NCI-H1048 (cell line): Measurements from ENCODE around the gene MRPL20.

Experiments
- DNase-seq: peaks from one replicate; lab custom pipeline; 2025; lab: John Stamatoyannopoulos, UW

Gene MRPL20

DNA sequence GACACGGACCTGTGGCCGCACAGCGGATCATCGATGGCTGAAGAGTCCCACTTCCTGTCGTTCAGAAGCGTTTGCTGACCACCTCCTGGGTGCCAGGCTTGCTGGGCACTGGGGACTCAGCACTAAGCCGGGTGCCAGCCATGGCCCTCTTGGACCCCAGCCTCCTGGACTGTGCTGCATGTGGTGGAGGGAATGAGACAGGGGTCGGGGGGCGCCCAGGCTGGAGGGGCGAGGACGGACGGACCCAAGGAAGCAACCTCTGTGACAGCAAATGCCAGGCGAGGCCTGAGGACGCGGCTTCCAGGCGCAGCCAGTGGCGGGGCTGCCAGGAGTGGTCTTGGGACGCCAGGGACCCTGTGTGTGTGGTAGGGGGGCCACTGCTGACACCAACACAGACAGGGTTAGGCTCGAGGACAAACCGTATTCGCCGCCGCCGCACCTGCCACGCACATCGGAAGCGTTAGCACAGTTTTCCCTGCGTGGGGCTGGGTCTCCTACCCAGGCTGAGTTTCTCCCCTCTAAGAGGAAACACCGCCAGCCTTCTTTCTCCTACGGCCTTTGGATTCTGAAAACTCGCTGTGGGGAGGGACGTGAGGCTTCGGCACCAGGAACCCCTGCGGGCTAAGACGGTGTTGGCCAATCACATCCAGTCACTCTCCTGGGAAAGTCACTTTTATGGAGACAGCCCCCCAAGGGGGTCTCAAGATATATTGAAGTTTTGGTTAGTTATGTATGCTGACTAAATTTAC is 45.7 kb downstream of the MRPL20 start:
- no peak for DNase-seq

DNA sequence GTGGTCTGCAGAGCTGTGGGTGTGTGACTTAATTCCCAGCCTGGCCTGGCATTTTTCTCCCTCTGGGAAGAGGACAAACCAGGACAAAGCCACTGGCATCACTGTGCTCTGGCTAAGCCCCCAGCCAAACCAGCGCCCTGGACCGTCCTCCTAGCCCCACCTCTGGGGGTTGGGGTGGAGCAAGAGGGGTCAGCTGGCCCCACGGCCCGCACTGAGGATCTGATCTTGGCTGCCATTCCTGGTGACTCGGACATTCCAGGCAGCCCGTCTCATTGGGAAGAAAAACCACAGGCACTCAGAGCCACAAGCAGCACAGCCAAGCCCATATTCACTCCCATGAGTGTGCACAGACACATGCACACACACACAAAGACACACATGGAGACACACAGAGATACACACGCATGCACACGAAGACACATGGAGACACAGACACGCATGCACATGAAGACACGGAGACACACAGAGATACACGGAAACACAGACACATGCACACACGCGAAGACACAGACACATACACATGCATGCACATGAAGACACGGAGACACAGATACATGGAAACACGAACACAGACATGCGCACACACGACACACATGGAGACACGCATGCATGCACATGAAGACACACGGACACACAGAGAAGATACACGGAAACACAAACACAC is 46.5 kb downstream of the MRPL20 start:
- no peak for DNase-seq

- DNase-seq: no peak
Measured at GRCh38 chr1:1359664-1360468, 47.2 kb downstream of the MRPL20 start.

DNA sequence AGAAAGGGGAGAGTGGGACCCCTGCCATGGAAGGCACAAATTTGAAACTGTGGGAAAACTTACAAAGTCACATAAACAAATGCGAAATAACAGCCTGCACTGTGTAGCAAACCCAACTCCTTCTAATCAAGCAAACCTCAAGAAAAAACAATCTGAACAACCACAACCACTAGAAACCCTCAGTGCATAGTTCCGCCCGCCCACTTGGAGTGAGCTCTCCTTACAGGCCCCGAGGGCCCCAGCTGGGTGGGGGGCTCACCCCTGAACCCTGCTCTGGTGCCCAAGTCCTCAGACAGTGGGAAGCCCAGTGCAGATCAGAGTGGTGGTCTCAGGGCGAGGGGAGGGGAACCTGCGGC is 47.8 kb downstream of the MRPL20 start:
- no peak for DNase-seq

GRCh38 chr1:1358433-1359271 is 48.4 kb downstream of the MRPL20 start, which contains the start of gene MXRA8:
MXRA8 (minus strand) TSS chr1:1358555; CDS start chr1:1358504, 51 bp downstream.
- no peak for DNase-seq

DNA sequence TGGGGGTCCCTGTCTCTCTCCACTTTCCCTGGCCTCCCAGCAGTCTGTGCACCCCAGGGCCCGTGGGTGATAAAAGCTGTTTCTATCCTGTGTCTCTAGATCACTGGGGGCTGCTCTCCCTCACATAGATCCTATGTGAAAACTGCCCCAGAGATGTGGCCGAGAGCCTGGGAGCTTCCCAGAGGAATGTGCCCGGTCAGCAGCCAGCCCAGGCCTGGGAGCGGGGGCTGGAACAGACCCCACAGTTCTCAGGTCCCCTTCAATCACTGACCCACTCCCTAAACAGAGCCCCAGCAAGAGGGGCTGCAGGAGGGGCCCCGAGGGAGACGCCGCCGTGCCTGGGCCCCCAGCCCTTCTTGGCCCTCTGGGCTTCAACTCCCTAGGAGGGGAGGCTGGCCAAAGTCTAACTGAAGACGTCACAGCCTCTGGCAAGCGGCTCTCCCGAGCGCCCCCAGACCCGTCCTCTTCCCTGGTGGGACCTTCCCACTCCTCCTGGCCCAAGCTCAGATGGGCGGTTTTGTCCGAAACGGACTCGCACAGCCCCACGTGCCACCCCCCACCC is 49.1 kb downstream of the MRPL20 start:
- no peak for DNase-seq

- DNase-seq: no peak
Measured at GRCh38 chr1:1356796-1357401, 50.2 kb downstream of the MRPL20 start.

DNA sequence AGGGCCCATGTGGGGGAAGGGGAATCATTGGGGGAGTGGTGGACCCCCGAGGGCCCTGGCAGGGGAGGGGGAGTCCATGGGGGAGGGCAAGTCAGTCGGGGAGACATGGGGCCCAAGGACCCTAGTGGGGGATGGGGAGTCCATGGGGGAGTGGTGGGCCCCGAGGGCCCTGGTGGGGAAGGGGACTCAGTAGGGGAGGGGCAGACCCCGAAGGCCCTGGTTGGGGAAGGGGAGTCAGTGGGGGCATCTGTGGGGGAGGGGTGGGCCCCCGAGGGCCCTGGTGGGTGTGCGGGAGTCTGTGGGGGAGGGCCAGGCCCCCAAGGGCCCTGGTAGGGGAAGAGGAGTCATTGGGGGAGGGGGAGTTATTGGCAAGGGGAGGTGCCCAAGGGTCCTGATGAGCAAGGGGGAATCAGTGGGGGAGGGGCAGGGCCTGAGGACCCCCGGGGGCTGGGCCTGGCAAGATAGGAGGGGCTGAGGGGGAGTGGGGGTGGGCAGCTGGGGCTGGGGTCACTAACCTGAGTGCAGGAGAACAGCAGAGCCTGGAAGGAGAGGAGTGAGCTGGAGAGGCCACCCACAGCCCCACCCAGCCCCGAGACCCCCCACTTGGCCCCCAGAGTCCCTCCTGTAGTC is 50.8 kb downstream of the MRPL20 start:
- no peak for DNase-seq

GRCh38 chr1:1355416-1355815 is 51.7 kb downstream of the MRPL20 start:
- no peak for DNase-seq

DNA sequence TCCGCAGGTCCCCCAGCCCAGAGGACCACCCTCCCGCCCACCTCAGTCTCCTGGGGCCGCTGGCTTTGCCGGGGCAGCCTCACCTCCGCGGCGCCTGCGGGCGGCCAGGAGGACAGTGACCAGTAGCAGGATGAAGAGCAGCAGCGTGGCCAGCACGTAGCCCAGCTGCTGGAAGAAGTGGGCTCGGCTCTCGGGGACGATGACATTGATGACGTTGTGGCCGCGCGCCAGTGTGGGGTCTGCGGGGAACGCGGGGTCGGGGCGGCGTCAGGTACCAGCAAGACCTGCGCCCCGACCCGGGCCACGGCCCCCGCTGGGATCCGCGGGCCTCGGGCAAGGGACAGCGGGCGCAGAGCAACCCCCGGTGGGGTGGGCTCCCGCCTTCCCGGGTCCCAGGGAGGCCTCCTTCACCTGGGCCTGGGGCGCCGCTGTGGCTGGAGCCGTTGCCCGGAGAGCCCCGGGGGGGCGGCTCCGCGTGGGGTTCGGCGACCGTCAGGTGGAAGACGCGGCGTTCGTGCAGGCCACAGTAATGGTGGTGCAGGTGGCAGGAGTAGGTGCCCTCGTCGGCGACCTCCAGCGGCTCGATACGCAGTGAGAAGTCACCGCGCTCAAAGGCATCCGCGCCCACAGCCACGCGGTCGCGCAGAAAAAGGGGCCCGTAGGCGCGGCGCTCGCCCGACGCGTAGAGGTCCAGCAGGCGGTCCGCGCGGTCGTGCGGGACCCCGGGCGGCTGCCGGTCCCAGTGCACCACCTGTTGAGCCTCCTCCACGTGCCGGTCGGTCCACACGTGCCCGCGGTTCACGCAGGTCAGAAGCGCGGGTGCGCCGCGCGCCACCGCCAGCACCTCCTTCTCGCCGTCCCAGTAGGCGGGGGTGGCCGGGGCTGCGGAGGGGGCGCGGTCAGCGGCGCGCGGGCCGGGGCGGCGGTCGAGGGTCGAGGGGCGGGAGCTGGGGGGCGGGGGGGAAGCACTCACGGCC is 52.5 kb downstream of the MRPL20 start:
- no peak for DNase-seq

DNA sequence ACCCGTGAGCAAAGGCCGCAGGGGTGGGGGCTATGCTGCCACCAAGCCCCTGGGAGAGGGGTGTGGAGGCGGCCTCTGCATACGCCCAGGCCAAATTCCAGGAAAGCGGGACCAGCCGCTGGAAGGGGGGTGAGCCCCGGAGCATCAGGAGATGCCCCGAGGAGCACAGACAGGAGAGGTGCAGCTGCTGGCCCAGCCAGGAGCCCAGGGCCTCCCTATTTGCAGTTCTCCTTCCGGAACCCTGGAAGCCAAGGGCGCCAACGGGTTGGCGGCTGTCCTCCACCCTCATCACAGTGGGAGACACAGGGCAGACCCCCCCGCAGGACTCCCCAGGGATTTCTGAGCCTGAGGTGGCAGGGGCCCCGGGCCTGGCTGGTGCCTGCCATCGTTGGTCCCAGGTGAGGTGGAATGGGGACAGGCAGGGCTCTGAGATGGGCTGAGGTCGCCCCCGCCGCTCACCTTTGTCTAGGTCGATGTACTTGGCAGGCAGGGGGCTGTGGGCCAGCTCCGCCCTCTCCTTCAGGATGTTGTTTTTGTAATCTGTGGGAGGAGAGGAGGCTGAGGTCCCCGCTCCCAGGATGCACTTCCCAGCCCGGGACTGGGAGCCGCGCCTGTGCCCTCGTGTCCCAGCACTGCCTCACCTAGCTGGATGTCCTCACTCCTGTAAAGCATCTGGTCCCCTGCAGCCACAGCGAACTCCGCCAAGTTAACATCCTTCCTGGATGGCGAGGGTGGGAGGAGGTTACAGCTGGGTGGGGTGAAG is 53.5 kb downstream of the MRPL20 start:
- no peak for DNase-seq

DNA sequence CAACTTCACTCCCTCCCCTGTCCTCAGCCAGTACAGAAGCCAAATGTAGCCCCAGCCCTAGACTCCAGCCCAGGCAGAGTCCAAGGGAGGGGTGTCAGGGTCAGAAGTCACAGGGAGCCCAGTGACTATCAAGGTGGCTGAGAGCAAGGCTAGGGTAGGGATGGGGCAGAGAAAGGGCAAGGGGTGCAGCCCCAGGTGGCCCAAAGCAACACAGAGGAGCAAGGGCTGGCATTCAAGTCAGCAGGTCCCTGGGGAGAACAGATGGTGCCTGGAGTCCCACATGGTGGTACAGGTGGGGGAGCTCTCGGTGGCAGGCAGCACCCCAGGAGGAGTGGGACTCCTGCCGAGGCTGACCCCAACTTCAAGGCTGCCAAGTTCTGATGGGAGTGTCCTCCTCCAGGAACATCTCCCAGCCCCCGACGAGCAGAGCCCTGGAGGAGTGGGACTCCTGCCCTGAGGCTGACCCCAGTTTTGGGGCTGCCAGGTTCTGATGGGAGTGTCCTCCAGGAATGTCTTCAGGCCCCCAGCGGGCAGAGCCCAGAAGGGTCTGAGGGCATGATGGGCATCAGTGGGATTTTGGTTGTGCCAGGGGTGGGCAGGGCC is 54.2 kb downstream of the MRPL20 start:
- no peak for DNase-seq
